H1 (cell line): ENCODE data around the gene NELL1.

Source experiments
- BACH1 ChIP-seq: IDR thresholded peaks from 2 replicates; pipeline ENCODE4 v1.6.1; 2012; ENCODE audit warnings: low read length, improper control_type of control experiment
- BRCA1 ChIP-seq: IDR thresholded peaks from 2 replicates; pipeline ENCODE4 v1.6.1; 2012; ENCODE audit warnings: low read depth, low read length, improper control_type of control experiment
- CTCF ChIP-seq, 3 experiments: IDR thresholded peaks; 1 replicate in 2 of 3; 2 replicates in 1 of 3; pipeline versions ENCODE4 v1.5.1 to v1.6.1; 2011; ENCODE audit warnings: low read length in 3 of 3, mild to moderate bottlenecking in 3 of 3, inconsistent platforms in 2 of 3, low read depth in 1 of 3, moderate library complexity in 1 of 3; ENCODE audit not compliant: insufficient read depth in 1 of 3; ENCODE audit errors: control extremely low read depth in 1 of 3
- JUND ChIP-seq: IDR thresholded peaks from 2 replicates; pipeline ENCODE4 v1.6.1; 2011; ENCODE audit warnings: mild to moderate bottlenecking, improper control_type of control experiment, low read length
- POLR2A ChIP-seq, 2 experiments: IDR thresholded peaks; 1 replicate in 1 of 2; 2 replicates in 1 of 2; pipeline ENCODE4 v1.6.1; 2011; ENCODE audit warnings: low read depth in 2 of 2, low read length in 2 of 2, mild to moderate bottlenecking in 2 of 2; ENCODE audit errors: control extremely low read depth in 1 of 2
- POLR2AphosphoS5 ChIP-seq: IDR thresholded peaks from 2 replicates; pipeline ENCODE4 v1.6.1; 2011; ENCODE audit warnings: low read depth, low read length
- RFX5 ChIP-seq: IDR thresholded peaks from 2 replicates; pipeline ENCODE4 v1.6.1; 2011; ENCODE audit warnings: low read depth, low read length, improper control_type of control experiment, borderline replicate concordance
- SIN3A ChIP-seq, 2 experiments: IDR thresholded peaks in 1 of 2; conservative IDR thresholded peaks in 1 of 2; 2 replicates each; pipeline ENCODE4 v1.6.1; 2011 to 2012; ENCODE audit warnings: low read length in 2 of 2, improper control_type of control experiment in 1 of 2, low read depth in 1 of 2, mild to moderate bottlenecking in 1 of 2
- TAF1 ChIP-seq: IDR thresholded peaks from 2 replicates; pipeline ENCODE4 v1.6.1; 2011; ENCODE audit warnings: mild to moderate bottlenecking, low read depth, low read length
- ZNF274 ChIP-seq: IDR thresholded peaks from 2 replicates; pipeline ENCODE4 v1.7.0; 2012; ENCODE audit warnings: low read length, borderline replicate concordance; ENCODE audit errors: extremely low read depth

DNA sequence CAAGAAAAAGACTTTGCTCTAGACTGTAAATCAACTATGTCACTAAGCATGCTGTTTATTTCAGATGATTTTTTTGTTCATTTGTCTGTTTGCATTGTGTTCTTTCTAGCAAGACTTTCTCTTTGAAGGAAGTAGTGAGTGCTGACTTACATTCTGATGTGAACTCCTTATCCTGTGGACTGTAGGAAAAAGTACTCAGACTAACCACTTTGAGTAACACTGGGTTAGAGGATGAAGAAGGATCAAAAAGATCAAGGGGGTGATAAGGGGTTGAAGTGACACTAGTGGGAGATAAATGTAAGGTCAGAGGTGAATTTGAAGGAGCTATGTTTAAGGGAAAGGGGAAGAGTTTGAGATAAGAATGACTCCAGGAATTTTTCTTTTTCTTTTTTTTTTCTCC lies 369.4 kb downstream of the NELL1 start:
- TF ChIP-seq TAF1 (no peak), BACH1 (no peak), POLR2A (IDR thresholded peaks at IDR 0.05; ENCODE audit: control extremely low read depth in 1 of 2, low read depth in 2 of 2, low read length in 2 of 2) (no peak), POLR2AphosphoS5 (no peak), SIN3A (conservative IDR thresholded peaks at IDR 0.05 in 1 of 2, IDR thresholded peaks at IDR 0.05 in 1 of 2; ENCODE audit: low read depth in 1 of 2, low read length in 2 of 2) (no peak), CTCF (IDR thresholded peaks at IDR 0.05; ENCODE audit: control extremely low read depth in 1 of 3, insufficient read depth in 1 of 3, low read depth in 1 of 3, low read length in 3 of 3) (no peak), JUND (no peak), ZNF274 (no peak), RFX5 (no peak), BRCA1 (no peak)
